ENCODE results near the gene ARL15. TPM values are rescaled to one million over a fixed set of nuclear protein-coding genes. Genes with fewer than 3 reads are reported as not detected.

Gene ARL15
- total RNA-seq, 4 donors from 2014 or later: 19.6 to 52.5 (median 30.6) TPM

DNA sequence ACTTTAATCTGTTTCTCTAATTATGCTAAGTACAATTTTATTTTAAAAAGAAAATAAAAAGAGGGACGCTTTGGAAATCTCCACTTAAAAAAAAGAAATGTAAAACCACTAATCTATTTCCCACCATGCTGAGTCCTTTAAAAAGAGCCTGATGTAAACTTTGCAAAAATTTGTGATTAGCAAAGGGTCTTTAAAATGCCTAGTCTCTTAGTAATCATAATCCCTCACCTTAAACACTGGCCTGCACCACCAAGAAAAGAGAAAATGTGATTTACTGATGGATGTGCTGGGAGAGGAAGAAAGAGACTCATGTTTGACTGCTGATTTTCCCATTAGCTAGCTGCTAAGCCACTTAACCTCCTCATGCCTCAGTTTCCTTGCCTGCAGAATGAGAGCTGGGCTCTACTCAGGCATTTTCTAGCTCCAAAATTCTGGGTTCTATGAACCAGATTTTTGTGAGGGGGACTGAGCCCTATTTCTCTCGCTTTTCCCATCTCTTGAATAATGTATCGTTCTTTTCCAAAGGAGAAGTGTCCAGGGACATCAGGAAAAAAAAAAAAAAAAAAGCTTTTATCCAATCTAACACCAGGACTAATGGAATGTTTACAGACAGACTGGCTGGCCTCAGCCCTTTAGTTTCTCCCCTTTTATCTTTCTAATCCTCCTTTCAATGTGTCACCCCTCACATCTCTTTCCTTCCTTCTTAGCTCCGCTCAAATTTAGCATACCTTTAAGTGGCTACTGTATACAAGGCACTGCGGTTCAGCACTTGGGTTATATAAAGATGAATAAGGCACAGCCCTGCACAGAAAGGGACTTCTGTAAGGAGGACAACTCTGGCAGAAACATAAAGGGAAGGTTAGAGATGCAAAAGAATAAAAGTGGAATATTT, 312.4 kb downstream of the ARL15 start:
- TF ChIP-seq CTCF (IDR thresholded peaks at IDR 0.05; ENCODE audit: low read depth): no peak

DNA sequence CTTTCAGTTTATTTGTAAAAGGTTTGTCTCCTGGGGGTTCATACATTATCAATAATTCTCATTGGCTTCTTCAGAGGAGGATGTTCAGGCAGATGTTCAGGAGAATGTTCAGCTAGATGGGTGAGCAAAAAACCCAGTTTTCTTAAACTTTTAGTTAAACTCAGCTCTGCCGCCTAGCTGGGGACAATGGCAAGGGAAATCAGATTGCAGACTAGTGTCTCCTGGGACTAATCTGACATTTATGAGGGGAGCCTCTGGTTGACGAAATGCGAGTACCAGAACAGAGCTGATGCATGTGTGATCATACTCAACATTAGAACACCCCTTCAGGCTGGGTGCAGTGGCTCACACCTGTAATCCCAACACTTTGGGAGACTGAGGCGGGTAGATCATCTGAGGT, 314.4 kb downstream of the ARL15 start:
- no peak for TF ChIP-seq CTCF (IDR thresholded peaks at IDR 0.05; ENCODE audit: low read depth)

GRCh38 chr5:53994148-53994547, 316.2 kb downstream of the ARL15 start:
- TF ChIP-seq CTCF (IDR thresholded peaks at IDR 0.05; ENCODE audit: low read depth): no peak

- no peak for TF ChIP-seq CTCF (IDR thresholded peaks at IDR 0.05; ENCODE audit: low read depth)
These were observed 318.4 kb downstream of the ARL15 start for GRCh38 chr5:53991942-53992341.

DNA sequence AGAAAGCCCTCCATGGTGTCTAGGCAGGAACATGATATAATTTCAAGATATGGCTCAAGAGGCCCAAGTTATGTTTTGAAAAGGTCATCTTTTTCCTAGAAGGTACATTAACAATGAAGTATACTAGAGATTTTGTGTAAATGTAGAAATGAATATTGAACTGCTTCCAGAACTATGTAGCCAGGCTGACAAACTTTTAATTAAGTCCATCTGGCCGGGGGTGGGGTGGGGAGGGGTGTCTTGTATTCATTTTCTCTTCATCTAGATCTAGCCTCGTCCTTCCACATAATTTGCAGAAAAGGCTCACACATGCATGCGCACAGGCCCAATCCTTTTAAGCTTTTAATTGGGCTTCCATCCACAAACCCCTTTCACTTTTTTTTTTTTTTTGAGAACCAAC, 323.3 kb downstream of the ARL15 start:
- TF ChIP-seq CTCF (IDR thresholded peaks at IDR 0.05; ENCODE audit: low read depth): no peak

GRCh38 chr5:53985796-53986195, 324.6 kb downstream of the ARL15 start:
- no peak for TF ChIP-seq CTCF (IDR thresholded peaks at IDR 0.05; ENCODE audit: low read depth)

GRCh38 chr5:53984971-53985370, 325.4 kb downstream of the ARL15 start:
- TF ChIP-seq CTCF (IDR thresholded peaks at IDR 0.05; ENCODE audit: low read depth): no peak
